ENCODE data around the gene TMEM184B. TPM values are rescaled to one million over a fixed set of nuclear protein-coding genes. Genes with fewer than 3 reads are reported as not detected.
"Not testable (repeated sequence)": the region's sequence is repeated elsewhere in the genome, so short reads cannot be mapped to it uniquely, and the experiment has no call there.

Gene TMEM184B
- total RNA-seq, 1 donor from 2014 or later: 81.0 TPM

- Mint-ChIP-seq H3K27ac (ENCODE audit: unreplicated experiment) (peak within 1 kb of the TSS; percentile 93), H3K36me3 (ENCODE audit: unreplicated experiment) (no peaks in the 10 kb centered on the region), H3K9me3 (ENCODE audit: unreplicated experiment) (peaks cover 2% of the 10 kb centered on the region), H3K27me3 (ENCODE audit: unreplicated experiment) (no peaks in the 10 kb centered on the region), H3K4me1 (ENCODE audit: low read depth, unreplicated experiment) (peaks cover 9% of the 10 kb centered on the region), H3K4me3 (ENCODE audit: unreplicated experiment) (peak within 1 kb of the TSS; percentile 94)
- no peak for TF ChIP-seq CTCF (IDR thresholded peaks at IDR 0.05; ENCODE audit: partially characterized antibody, unreplicated experiment)
- DNase-seq: peak; percentile 99
These were observed 91.2 kb downstream of the TMEM184B start, which contains the start of gene PLA2G6 for GRCh38 chr22:38181453-38182200. PLA2G6 (minus strand) TSS chr22:38181830; CDS start chr22:38169426, 12,404 bp downstream.

- H3K4me3 Mint-ChIP-seq (ENCODE audit: unreplicated experiment): peak overlapping the region; percentile 94
- no peaks in the 10 kb centered on the region for H3K27me3 Mint-ChIP-seq (ENCODE audit: unreplicated experiment)
- DNase-seq: no peak
- H3K4me1 Mint-ChIP-seq (ENCODE audit: low read depth, unreplicated experiment): peaks cover 8% of the 10 kb centered on the region
- TF ChIP-seq CTCF (IDR thresholded peaks at IDR 0.05; ENCODE audit: partially characterized antibody, unreplicated experiment): no peak
- peaks cover 2% of the 10 kb centered on the region for H3K9me3 Mint-ChIP-seq (ENCODE audit: unreplicated experiment)
- H3K36me3 Mint-ChIP-seq (ENCODE audit: unreplicated experiment): no peaks in the 10 kb centered on the region
- H3K27ac Mint-ChIP-seq (ENCODE audit: unreplicated experiment): peak overlapping the region; percentile 76
These were observed 91.9 kb downstream of the TMEM184B start for GRCh38 chr22:38180841-38181452.

GRCh38 chr22:38178605-38178937, 94.2 kb downstream of the TMEM184B start:
- DNase-seq; H3K27ac Mint-ChIP-seq (ENCODE audit: unreplicated experiment); H3K4me3 Mint-ChIP-seq (ENCODE audit: unreplicated experiment); H3K4me1 Mint-ChIP-seq (ENCODE audit: low read depth, unreplicated experiment); H3K36me3 Mint-ChIP-seq (ENCODE audit: unreplicated experiment); H3K9me3 Mint-ChIP-seq (ENCODE audit: unreplicated experiment); H3K27me3 Mint-ChIP-seq (ENCODE audit: unreplicated experiment): not testable (repeated sequence)

- Mint-ChIP-seq H3K27ac (ENCODE audit: unreplicated experiment) (no peak overlapping the region), H3K36me3 (ENCODE audit: unreplicated experiment) (no peaks in the 10 kb centered on the region), H3K27me3 (ENCODE audit: unreplicated experiment) (peaks cover 5% of the 10 kb centered on the region), H3K9me3 (ENCODE audit: unreplicated experiment) (peaks cover 2% of the 10 kb centered on the region), H3K4me3 (ENCODE audit: unreplicated experiment) (no peak overlapping the region), H3K4me1 (ENCODE audit: low read depth, unreplicated experiment) (peaks cover 8% of the 10 kb centered on the region)
- DNase-seq: no peak
- no peak for TF ChIP-seq CTCF (IDR thresholded peaks at IDR 0.05; ENCODE audit: partially characterized antibody, unreplicated experiment)
These were observed 94.7 kb downstream of the TMEM184B start for GRCh38 chr22:38177926-38178604.

- H3K36me3 Mint-ChIP-seq (ENCODE audit: unreplicated experiment); H3K27ac Mint-ChIP-seq (ENCODE audit: unreplicated experiment); H3K9me3 Mint-ChIP-seq (ENCODE audit: unreplicated experiment); H3K27me3 Mint-ChIP-seq (ENCODE audit: unreplicated experiment); H3K4me1 Mint-ChIP-seq (ENCODE audit: low read depth, unreplicated experiment); DNase-seq; H3K4me3 Mint-ChIP-seq (ENCODE audit: unreplicated experiment): not testable (repeated sequence)
These were observed 95.3 kb downstream of the TMEM184B start for GRCh38 chr22:38177571-38177925.

- no peak for TF ChIP-seq CTCF (IDR thresholded peaks at IDR 0.05; ENCODE audit: partially characterized antibody, unreplicated experiment)
- H3K27me3 Mint-ChIP-seq (ENCODE audit: unreplicated experiment): peaks cover 5% of the 10 kb centered on the region
- peaks cover 2% of the 10 kb centered on the region for H3K9me3 Mint-ChIP-seq (ENCODE audit: unreplicated experiment)
- peaks cover 7% of the 10 kb centered on the region for H3K4me1 Mint-ChIP-seq (ENCODE audit: low read depth, unreplicated experiment)
- H3K27ac Mint-ChIP-seq (ENCODE audit: unreplicated experiment): no peak overlapping the region
- no peaks in the 10 kb centered on the region for H3K36me3 Mint-ChIP-seq (ENCODE audit: unreplicated experiment)
- H3K4me3 Mint-ChIP-seq (ENCODE audit: unreplicated experiment): no peak overlapping the region
- no peak for DNase-seq
These were observed 95.8 kb downstream of the TMEM184B start for GRCh38 chr22:38177044-38177443.

Measured in glutamatergic neuron (in vitro differentiated cells).